ENCODE measurements around the gene KLHL7. TPM values are rescaled to one million over a fixed set of nuclear protein-coding genes. Genes with fewer than 3 reads are reported as not detected.

Gene KLHL7
- total RNA-seq, 1 experiment from 2014 or later: 33.8 TPM

DNA sequence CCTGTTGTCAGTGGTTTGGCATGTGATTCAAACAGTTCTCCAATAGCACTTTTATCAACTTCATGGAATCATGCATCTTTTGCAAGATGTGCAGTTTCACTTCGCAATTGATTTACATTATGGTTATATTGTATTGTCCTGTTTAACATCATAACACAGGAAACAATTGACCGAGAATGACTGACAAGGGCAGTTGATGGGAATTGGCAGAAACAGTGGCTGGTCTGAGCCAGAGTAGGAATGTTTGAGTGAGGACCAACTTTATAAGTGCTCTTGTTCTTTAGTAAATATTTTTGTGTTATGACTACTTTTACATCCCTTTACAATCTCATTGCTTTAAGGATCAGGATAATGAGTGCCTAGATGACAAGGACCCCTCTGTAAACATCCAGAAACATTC lies 2.2 kb downstream of the KLHL7 start:
- peaks cover 17% of the 10 kb centered on the region for H3K4me1 ChIP-seq (ENCODE audit: control insufficient read depth, insufficient read depth, low read length)
- no peak for ATAC-seq
- CTCF ChIA-PET: no interaction called here
- POLR2A ChIA-PET: no interaction called here
- H3K36me3 ChIP-seq (ENCODE audit: control insufficient read depth, insufficient read depth, low read length): no peaks in the 10 kb centered on the region; the same call in 1 of the 2 replicates
- peak overlapping the region; percentile 96 to 98; a peak in 2 of 4 replicates for H3K4me3 ChIP-seq (ENCODE audit: low read depth in 2 of 2, low read length in 2 of 2)
- no peak for DNase-seq (ENCODE audit: low read depth, low spot score)
- intact Hi-C loops (cut with micrococcal nuclease; ENCODE audit: unreplicated experiment) (loop anchor here (5.0 kb wide), 1 partner anchor 75 kb away; the partner anchor contains the start of gene NUP42), in situ Hi-C loops (cut with HindIII; ENCODE audit: low pct_unique_long_range_greater_than_20kb, low sequenced_read_pairs) (no loop called here)
- TF ChIP-seq POLR2AphosphoS5 (IDR thresholded peaks at IDR 0.05; ENCODE audit: low read depth, low read length): no peak
- TF ChIP-seq SIN3A (IDR thresholded peaks at IDR 0.05; ENCODE audit: borderline replicate concordance, insufficient read depth, low read depth, low read length): no peak
- TF ChIP-seq REST (IDR thresholded peaks at IDR 0.05; ENCODE audit: insufficient read depth in 1 of 2, low read depth in 2 of 2, low read length in 1 of 2): no peak
- TF ChIP-seq, protein P1, sequence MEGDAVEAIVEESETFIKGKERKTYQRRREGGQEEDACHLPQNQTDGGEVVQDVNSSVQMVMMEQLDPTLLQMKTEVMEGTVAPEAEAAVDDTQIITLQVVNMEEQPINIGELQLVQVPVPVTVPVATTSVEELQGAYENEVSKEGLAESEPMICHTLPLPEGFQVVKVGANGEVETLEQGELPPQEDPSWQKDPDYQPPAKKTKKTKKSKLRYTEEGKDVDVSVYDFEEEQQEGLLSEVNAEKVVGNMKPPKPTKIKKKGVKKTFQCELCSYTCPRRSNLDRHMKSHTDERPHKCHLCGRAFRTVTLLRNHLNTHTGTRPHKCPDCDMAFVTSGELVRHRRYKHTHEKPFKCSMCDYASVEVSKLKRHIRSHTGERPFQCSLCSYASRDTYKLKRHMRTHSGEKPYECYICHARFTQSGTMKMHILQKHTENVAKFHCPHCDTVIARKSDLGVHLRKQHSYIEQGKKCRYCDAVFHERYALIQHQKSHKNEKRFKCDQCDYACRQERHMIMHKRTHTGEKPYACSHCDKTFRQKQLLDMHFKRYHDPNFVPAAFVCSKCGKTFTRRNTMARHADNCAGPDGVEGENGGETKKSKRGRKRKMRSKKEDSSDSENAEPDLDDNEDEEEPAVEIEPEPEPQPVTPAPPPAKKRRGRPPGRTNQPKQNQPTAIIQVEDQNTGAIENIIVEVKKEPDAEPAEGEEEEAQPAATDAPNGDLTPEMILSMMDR (IDR thresholded peaks at IDR 0.05): no peak
- TF ChIP-seq TCF7L2 (IDR thresholded peaks at IDR 0.05; ENCODE audit: low read depth, low read length): no peak
- H3K9me3 ChIP-seq (ENCODE audit: control insufficient read depth, insufficient read depth, low read depth, low read length): no peaks in the 10 kb centered on the region
- no peaks in the 10 kb centered on the region for H3K27me3 ChIP-seq (ENCODE audit: control insufficient read depth, insufficient read depth, low read length)
- no TSS peak for BruUV-seq (replicated peaks)
- peak overlapping the region; percentile 93 for H3K27ac ChIP-seq (ENCODE audit: low read length)

DNA sequence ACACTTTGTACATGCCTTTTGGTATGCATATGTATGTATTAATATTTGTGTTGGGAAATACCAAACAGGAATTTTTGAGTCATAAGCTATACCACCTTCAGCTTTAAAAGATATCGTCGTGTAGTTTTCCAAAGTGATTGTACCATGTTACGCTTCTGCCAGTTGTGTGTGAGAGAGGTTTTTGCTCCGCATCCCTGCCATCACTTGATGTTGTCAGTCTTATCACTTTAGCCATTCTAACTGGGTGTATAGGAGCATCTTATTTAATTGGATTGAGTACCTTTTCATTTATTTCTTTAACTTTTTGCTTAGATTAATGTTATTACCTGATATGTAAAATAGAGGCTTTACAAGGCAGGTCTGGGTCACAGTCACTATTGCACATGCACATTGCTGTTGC lies 3.4 kb downstream of the KLHL7 start:
- Histone ChIP-seq H3K9me3 (ENCODE audit: control insufficient read depth, insufficient read depth, low read depth, low read length) (no peaks in the 10 kb centered on the region), H3K4me3 (ENCODE audit: low read depth in 2 of 2, low read length in 2 of 2) (no peak overlapping the region), H3K4me1 (ENCODE audit: control insufficient read depth, insufficient read depth, low read length) (peaks cover 17% of the 10 kb centered on the region), H3K27me3 (ENCODE audit: control insufficient read depth, insufficient read depth, low read length) (no peaks in the 10 kb centered on the region), H3K27ac (ENCODE audit: low read length) (no peak overlapping the region), H3K36me3 (ENCODE audit: control insufficient read depth, insufficient read depth, low read length) (no peaks in the 10 kb centered on the region; the same call in 1 of the 2 replicates)
- BruUV-seq (replicated peaks): no TSS peak
- no peak for TF ChIP-seq TCF7L2 (IDR thresholded peaks at IDR 0.05; ENCODE audit: low read depth, low read length)
- TF ChIP-seq, protein P1 (IDR thresholded peaks at IDR 0.05): no peak
- TF ChIP-seq POLR2AphosphoS5 (IDR thresholded peaks at IDR 0.05; ENCODE audit: low read depth, low read length): no peak
- no peak for TF ChIP-seq REST (IDR thresholded peaks at IDR 0.05; ENCODE audit: insufficient read depth in 1 of 2, low read depth in 2 of 2, low read length in 1 of 2)
- DNase-seq (ENCODE audit: low read depth, low spot score) (no peak), ATAC-seq (no peak)
- in situ Hi-C loops (cut with HindIII; ENCODE audit: low pct_unique_long_range_greater_than_20kb, low sequenced_read_pairs) (no loop called here), intact Hi-C loops (cut with micrococcal nuclease; ENCODE audit: unreplicated experiment) (loop anchor here (5.0 kb wide), 1 partner anchor 73 kb away; the partner anchor contains the start of gene NUP42)
- ChIA-PET CTCF (no interaction called here), POLR2A (no interaction called here)
